Ishikawa (cell line): ENCODE measurements around the gene GAREM1.

Experiments used
- CEBPB ChIP-seq: IDR thresholded peaks from 2 replicates; pipeline ENCODE4 v1.6.1; 2012
- CREB1 ChIP-seq: IDR thresholded peaks from 2 replicates; pipeline ENCODE4 v1.6.1; 2012; ENCODE audit warnings: low read depth
- EGR1 ChIP-seq: IDR thresholded peaks from 2 replicates; pipeline ENCODE4 v1.6.1; 2012
- FOXM1 ChIP-seq: IDR thresholded peaks from 2 replicates; pipeline ENCODE4 v1.6.1; 2012; ENCODE audit warnings: low read depth, borderline replicate concordance
- MAX ChIP-seq: IDR thresholded peaks from 2 replicates; pipeline ENCODE4 v1.6.1; 2012
- NFIC ChIP-seq: IDR thresholded peaks from 2 replicates; pipeline ENCODE4 v1.6.1; 2012
- RAD21 ChIP-seq: IDR thresholded peaks from 2 replicates; pipeline ENCODE4 v1.6.1; 2012; ENCODE audit warnings: low read depth
- REST ChIP-seq: IDR thresholded peaks from 2 replicates; pipeline ENCODE4 v1.6.1; 2012; ENCODE audit warnings: low read depth, mild to moderate bottlenecking
- TAF1 ChIP-seq: IDR thresholded peaks from 2 replicates; pipeline ENCODE4 v1.6.1; 2012; ENCODE audit warnings: low read depth, mild to moderate bottlenecking
- TCF12 ChIP-seq: IDR thresholded peaks from 2 replicates; pipeline ENCODE4 v1.6.1; 2012; ENCODE audit warnings: low read depth
- TEAD4 ChIP-seq: IDR thresholded peaks from 2 replicates; pipeline ENCODE4 v1.6.1; 2012
- USF1 ChIP-seq: IDR thresholded peaks from 2 replicates; pipeline ENCODE4 v1.6.1; 2012
- YY1 ChIP-seq: IDR thresholded peaks from 2 replicates; pipeline ENCODE4 v1.6.1; 2012; ENCODE audit warnings: low read depth

GAREM1 gene

GRCh38 chr18:32358075-32358474 is 112.6 kb downstream of the GAREM1 start:
- no peak for TF ChIP-seq CEBPB
- TF ChIP-seq USF1 = no peak
- TF ChIP-seq RAD21 = no peak
- TF ChIP-seq REST = no peak
- no peak for TF ChIP-seq TAF1
- TF ChIP-seq MAX = no peak
- no peak for TF ChIP-seq CREB1
- TF ChIP-seq FOXM1 = no peak
- no peak for TF ChIP-seq NFIC

- TF ChIP-seq YY1 (no peak), TCF12 (no peak), REST (no peak), EGR1 (no peak), TAF1 (no peak), RAD21 (no peak), TEAD4 (no peak), MAX (no peak), USF1 (no peak)
These were observed 114.8 kb downstream of the GAREM1 start for GRCh38 chr18:32355896-32356295.

GRCh38 chr18:32354518-32354917 is 116.2 kb downstream of the GAREM1 start:
- TF ChIP-seq CREB1 = no peak
- TF ChIP-seq REST = no peak
- no peak for TF ChIP-seq EGR1
- no peak for TF ChIP-seq FOXM1
- TF ChIP-seq USF1 = no peak
- no peak for TF ChIP-seq YY1
- no peak for TF ChIP-seq TCF12
- TF ChIP-seq MAX = no peak
- TF ChIP-seq TAF1 = no peak
- no peak for TF ChIP-seq RAD21
- no peak for TF ChIP-seq TEAD4
- no peak for TF ChIP-seq CEBPB
- no peak for TF ChIP-seq NFIC

GRCh38 chr18:32353257-32353656 is 117.4 kb downstream of the GAREM1 start:
- no peak for TF ChIP-seq YY1
- TF ChIP-seq TAF1 = no peak
- TF ChIP-seq CREB1 = no peak
- TF ChIP-seq TEAD4 = no peak
- TF ChIP-seq REST = no peak
- no peak for TF ChIP-seq MAX
- TF ChIP-seq NFIC = no peak
- TF ChIP-seq USF1 = no peak
- no peak for TF ChIP-seq TCF12
- TF ChIP-seq RAD21 = no peak
- no peak for TF ChIP-seq FOXM1
